NK-92 treated with Interleukin-12 subunit alpha and Interleukin-12 subunit beta, amount 100 ng/mL, for 24 hours (cell line): Measurements from ENCODE around the gene P2RX5.
A peak's percentile ranks its signal among the peaks of the same experiment; 100 is the strongest.
"Not testable (repeated sequence)": the region's sequence is repeated elsewhere in the genome, so short reads cannot be mapped to it uniquely, and the experiment has no call there.

Experiments used
- DNase-seq: peaks from one replicate; lab custom pipeline; 2025; lab: John Stamatoyannopoulos, UW

The P2RX5 gene

DNA sequence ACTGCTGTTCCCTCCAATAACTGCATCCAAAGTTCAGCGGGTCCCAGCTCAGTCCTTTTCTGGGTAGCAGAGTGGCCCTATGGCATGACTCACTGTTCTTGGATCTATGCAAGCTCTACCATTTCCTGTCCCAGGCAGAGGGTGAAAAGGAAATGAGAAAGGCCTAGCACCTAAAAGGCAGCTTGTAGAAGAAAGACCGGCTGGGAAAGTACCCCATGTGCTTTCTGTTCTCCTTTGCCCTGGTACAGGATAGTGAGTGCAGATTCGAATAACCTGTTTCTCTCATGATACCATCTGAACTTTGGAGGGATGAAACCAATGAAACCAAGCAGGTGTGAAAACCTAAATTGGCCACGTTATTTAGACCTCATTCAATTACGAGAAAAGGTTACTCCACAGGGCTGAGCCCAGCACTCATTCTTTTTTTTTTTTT, 15.0 kb upstream of the P2RX5 start:
- DNase-seq, result peak; percentile 52

DNA sequence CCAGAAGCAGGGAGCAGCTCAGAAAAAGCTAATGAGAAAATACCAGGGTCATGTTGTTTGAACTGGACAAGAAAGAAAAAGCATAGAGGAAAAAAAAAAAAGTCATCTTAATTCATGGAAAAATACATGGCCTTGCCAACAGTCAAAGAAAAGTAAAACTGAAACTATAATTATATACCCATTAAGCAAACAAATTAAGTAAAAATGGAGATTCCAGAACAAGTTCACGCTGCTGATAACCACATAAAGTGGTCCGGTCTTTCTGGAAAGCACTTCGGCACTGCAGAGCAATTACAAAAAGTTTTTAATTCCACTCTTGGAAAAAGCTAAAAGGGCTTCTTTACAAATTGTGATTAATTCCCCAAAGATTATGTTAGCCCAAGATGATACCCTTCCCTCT, 12.4 kb upstream of the P2RX5 start:
- no peak for DNase-seq

DNA sequence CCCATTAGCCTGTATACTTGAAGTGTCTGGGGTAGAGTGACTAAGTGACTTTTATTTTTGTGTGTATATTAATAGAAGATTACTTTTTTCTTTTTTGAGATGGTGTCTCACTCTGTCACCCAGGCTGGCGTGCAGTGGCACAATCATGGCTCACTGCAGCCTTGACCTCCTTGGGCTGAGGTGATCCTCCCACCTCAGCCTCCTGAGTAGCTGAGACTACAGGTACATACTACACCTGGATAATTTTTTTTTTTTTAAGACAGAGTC, 9.7 kb upstream of the P2RX5 start:
- DNase-seq, result not testable (repeated sequence)

DNA sequence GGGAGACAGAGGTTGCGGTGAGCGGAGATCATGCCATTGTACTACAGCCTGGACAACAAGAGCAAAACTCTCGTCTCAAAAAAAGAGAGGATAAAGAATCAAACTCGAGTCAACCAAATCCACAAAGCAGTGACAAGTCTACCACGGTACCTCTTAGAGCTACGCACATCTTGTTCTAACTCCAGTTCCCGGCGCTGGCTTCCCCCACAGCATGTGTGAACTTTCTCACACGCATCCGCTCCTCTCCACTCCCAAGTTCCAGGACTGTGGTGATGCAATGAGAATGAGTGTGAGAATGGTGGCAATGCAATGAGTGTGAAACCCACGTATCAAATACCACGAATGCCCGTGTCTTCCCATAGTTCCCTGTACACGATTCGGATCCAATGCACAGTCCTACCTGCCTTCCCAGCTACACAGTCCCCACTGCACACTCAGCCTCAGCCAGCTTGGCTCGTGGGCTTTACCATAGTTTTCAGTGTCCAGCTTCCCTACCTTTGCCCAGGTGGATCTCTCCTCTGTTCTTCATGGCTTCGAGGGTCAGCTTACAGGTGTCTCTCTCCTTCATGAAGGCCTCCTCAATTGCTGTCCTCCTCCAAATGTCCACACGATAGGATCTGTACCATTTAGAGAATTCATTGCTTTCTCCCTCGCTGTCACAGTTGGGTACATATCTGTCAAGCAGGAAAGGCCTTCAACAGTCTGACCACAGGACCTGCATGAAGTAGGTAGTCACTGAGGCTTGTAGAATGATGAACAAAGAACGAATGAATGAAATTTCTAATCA, 9.2 kb upstream of the P2RX5 start:
- DNase-seq, result no peak

DNA sequence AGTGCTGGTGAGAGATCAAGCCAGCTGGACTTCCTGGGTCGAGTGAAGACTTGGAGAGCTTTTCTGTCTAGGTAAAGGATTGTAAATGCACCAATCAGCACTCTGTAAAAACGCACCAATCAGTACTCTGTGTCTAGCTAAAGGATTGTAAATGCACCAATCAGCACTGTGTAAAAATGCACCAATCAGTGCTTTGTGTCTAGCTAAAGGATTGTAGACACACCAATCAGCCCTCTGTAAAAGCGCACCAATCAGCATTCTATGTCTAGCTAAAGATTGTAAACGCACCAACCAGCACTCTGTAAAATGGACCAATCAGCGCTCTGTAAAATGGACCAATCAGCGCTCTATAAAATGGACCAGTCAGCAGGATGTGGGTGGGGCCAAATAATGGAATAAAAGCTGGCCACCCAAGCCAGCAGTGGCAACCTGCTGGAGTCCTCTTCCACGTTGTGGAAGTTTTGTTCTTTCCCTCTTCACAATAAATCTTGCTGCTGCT, 6.1 kb upstream of the P2RX5 start:
- not testable (repeated sequence) for DNase-seq

DNA sequence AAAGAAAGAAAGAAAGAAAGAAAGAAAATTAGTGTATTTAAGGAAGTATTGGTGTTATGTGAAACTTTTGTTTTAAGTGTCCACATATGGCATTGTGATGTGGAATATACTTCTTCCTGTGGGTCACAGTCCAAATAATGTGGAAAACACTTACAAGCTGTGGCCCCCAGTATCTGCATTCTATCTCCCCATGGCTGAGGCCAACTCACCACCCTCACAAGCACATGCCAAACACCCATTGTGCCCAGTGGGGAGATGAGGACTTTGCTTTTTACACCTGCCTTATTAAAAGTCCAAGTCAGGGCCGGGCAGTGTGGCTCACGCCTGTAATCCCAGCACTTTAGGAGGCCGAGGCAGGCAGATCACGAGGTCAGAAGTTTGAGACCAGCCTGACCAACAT, 4.0 kb upstream of the P2RX5 start:
- DNase-seq, result no peak

DNA sequence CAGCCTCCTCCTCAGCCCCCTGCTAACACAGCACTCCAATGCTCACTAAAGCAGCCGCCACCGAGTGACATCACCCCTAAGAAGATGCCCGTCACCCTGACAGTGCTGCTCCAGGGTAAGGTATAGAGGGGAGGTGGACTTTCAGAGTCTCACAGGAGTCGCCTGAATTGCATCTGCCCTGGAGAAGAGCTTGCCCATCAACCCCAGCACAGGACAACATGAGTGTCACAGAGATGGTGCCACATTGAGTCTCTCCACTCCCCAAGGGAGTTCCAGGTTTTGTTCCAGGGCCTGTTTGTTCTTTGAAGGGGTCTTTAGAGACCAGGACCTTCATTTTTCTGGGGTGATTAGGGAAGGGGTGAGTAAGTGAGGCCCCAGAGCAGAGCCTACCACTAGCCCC, 2.2 kb upstream of the P2RX5 start:
- no peak for DNase-seq

DNA sequence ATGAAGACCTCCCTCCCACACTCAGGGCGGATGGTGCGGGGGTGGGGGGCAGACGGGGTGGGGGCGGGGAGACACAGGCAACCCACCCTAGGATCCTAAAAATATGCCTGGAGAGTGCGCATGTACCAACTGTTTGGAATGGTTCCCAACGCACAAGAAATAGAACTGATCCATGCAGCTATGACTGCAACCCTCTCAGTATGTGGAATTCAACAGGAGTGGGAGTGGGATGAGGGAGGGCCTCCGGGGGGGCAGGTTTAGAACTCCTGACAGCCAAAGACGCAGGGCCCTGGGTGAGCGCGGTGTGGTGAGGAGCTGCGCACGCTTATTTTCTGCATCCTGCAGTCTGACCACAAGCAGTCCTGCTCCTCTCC, 1.1 kb upstream of the P2RX5 start:
- no peak for DNase-seq

DNA sequence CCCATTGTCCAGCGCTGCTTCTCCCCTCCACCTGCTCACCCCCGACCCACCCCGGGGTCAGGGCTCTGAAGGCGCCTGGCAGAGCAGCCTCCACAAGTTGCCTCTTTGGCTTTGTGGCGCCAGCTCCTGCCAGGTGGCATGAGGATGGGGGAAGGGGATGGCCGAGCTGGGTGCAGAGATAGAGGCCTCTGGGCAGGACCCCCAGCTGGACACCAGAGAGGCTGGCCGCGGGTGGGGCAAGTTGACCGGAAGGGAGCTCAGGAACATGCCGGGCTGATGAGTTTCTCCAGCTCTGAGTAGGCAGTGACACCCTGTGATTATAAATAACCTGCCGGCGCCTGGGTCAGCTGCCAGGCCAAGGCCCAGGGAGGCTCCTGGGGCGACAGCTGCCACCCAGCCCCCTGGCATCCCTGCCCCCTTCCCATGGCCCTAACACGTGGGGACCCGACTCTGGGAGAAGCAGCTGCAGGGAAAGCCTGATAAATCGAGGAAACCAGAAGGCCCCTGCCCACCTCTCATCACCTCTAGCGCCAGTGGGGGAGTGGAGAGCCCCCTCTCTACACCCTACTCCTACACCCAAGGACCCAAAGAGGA, 729 bp downstream of the P2RX5 start:
- no peak for DNase-seq

DNA sequence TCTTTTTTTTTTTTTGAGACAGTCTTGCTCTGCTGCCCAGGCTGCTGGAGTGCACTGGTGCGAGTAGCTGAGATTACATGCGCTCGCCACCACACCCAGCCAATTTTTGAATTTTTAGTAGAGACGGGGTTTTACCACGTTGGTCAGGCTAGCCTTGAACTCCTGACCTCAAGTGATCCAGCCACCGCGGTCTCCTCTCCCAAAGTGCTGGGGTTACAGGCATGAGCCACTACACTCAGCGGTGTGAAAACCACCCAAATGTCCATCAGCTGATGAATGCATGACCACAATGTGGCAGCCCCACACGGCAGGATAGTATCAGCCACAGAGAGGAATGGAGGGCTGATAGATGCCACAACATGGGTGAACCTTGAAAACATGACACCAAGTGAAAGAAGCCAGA, 2.1 kb downstream of the P2RX5 start:
- peak; percentile 70 for DNase-seq

DNA sequence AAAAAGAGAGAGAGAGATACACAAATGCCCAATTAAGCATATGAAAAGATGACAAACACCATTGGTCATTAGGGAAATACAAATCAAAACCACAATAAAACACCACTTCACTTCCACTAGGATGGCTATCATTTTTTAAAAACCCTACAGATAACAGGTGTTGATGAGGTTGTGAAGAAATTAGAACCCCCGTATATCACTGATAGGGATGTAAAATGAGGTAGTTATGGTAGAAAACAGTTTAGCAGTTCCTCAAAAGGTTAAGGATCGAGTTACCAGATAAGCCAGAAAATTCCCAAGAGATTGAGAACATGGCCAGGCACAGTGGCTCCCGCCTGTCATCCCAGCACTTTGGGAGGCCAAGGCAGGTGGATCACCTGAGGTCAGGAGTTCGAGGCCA, 2.8 kb downstream of the P2RX5 start:
- DNase-seq, result no peak

DNA sequence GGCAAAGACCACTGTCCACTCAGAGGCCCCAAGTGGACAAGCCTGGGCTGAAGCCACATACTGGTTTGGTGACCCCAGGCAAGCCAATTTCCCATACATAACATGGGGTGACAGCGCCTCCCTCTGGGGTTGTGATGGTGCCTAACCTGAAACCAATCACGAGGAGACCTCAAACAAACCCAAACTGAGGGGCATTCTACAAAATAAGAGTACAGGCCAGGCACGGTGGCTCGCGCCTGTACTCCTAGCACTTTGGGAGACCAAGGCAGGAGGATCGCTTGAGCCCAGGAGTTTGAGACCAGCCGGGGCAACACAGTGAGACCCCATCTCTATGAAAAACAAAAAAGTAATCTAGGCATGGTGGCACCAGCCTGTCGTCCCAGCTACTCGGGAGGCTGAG, 3.6 kb downstream of the P2RX5 start:
- no peak for DNase-seq

DNA sequence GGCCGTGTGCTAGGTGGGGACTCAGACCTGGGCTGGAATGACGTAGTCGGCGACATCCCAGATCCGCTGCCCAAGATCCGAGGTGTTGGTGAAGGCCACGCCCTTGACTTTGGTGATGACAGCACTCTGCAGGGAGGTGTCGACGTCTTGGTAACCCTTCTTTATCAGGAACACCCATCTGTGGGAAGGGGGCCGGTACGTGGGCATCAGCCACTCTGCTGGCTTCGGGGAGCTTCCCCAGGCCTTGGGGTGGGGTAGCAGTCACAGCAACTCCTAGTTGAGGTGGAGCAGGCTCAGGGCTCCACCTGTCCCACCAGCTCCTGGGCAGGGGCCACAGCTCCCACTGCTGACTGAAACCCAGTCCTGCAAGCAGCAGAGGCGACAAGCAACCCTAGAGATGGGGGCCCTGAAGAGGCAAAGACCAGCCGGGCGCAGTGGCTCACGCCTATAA, 4.3 kb downstream of the P2RX5 start:
- no peak for DNase-seq

DNA sequence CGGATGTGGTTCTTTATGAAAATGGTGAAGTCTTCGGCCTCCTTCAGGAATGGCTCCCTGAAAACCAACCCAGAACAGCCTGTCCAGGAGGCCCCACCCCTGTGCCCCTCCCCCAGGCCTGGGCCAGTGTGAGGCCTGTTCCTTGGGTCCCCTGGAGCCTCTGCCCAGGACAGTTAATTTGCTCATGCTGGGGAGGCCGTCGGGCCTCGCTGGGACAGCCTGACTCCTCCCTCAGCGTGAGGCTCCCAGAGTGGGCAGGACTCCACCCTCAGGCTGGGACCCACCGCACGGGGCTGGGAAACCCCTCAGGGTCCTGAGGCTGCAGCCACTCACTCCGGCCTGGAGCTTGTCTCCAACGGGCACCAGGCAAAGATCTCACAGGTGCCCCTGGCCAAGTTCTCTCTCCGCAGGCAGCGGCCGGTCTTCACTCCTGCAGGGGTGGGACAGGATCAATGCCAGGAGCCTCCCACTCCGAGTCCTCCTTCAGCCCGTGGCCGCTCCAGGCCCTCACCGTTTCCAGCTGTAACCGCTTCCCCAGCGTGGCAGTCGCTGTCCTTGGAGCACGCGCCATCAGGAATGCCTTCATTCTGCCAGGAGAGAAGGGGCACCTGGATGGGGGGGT, 5.8 kb downstream of the P2RX5 start:
- DNase-seq, result no peak

DNA sequence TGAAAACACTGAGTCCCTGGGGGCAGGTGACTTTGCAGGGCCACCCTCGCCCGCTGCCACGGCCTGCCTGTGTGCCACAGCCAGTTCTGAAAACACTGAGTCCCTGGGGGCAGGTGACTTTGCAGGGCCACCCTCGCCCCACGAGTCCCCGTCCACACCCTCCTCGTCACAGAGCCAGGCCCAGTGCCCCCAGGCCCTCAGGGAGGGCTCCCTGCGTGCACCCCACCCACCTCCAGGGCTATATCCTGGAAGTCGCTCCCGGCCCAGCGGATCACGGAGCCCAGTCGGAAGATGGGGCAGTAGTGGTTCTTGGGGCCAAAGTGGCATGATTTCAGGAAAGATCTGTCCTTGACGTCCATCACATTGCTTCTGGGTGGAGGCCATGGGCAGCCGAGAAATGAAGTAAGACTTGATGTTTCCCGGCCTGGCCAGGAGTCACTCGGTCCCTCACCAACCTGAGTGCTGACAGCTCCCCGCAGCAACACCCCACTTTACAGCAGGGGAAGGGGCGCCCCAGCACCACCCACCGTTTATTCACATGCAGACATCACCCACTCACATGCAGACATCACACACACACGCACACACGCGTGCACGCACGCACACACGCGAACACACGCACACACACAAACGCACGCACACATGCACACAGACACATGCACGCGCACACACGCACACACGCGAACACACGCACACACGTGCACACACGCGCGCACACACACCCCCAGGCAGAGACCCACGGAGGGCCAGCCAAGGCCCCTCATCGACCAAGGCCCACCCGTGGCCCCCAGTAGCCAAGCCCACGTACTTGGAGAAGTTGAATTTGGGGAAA, 6.5 kb downstream of the P2RX5 start:
- no peak for DNase-seq

DNA sequence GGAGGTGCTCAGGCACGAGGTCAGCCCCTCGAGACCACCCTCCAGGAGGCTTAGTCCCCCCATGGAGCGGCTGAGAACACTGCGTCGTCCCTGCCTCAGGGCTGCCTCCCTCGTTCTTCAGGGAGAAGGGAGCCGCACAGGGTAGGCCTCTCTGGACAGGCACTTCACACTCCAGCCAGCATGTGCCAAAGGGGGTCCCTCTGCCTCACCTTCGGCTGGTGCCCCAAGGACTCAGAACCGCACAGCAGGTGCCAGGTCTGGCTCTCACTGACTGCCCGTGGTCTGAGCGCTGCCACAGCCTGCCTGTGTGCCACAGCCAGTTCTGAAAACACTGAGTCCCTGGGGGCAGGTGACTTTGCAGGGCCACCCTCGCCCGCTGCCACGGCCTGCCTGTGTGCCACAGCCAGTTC, 7.1 kb downstream of the P2RX5 start:
- no peak for DNase-seq

DNA sequence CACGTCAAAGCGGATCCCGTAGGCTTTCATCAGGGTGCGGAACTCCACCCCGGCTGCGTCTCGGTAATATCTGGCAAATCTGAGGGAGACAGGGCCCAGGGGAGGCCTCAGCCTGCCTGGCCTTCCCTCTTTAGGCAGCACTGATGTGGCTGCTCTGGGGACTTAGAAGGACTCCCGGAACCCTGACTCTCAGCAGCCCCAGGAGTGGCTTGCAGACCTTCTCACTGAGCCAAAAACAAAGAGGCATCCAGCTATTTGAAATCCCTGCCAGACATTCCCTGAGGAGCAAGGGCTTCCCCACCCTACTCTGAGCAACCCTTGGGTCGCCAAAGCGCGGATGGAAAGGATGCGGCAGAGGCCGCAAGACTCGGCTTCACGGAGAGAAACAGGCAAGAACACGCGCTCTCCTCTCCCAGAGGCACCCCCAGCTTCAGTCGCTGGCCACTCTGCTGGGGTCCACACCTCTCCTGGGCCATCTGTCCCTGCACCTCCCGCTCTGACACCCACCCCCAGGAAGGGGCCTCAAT, 7.9 kb downstream of the P2RX5 start:
- DNase-seq, result no peak

DNA sequence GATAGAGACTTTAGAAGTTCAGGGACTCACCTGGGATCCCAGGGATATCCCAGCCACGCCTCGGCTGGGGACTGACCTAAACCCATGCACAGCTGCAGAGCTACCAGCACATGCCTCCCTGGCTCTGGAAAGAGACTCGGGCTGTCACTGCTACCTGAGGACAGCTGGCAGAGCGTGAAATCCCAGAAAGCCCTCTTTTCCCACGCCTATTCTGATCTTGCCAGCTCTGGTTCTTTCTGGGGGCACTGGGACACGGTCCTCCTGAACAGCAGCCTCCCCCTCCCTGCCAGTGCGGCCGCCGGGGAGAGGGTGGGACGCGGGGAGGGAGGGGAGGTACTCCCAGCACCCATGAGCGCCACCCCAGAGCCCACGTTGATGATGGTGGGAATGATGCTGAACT, 10.8 kb downstream of the P2RX5 start:
- no peak for DNase-seq

DNA sequence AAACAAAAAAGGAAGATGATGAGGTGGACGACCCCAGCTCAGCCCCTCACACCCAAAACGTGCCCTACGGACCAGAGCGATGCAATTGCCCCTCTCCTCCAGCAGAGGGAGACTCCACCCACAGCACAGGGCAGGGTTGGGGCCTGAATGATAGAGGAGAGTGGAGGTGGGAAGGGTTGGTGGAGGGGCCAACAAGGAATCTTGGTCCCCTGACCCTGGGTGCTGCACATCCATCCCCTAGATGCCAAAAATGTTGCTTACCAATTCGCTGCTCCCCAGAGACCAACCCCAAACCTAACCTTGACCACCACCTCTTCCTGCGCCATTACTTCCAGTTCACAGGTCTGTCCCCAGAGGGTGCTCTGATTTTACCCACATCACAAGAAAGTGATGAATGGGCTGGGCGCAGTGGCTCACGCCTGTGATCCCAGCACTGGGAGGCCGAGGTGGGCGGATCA, 12.9 kb downstream of the P2RX5 start:
- DNase-seq, result no peak

DNA sequence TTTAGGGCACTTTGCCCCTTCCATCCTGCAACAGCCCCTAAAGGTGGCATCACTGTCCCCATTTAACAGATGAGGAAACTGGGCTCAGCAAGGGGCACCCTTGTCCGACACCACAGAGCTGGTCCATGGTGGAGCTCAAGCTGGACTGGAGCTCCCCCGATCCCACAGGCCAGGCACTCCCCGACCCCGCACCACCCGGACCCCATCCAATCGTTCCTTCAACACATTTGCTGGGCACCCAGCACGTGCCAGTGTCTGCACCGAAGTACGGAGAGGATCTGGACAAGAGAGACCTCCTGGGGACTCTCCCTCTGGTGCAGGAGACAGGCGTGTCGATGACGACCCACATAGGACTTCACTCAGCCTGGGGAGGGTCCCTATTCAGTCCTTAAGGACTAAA, 13.9 kb downstream of the P2RX5 start:
- DNase-seq, result no peak

DNA sequence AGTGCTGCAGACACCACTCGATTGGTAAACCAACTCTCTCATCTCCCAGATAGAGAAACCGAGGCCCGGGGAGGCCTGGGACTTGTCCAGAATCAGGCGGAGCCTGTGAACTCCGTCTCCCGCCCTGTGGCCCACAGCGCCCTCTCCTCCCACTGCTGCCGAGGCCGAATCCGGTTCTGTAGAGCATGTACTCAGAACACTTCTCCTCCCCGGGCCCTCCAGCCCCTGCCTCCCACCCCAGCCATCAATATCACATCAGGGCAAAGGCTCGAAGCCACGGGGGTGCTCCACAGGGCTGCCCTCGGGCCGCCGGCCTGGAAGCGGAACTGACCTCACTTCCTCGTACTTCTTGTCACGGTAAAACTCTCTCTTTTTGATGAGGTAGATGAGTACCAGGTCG, 14.4 kb downstream of the P2RX5 start:
- DNase-seq, result no peak

DNA sequence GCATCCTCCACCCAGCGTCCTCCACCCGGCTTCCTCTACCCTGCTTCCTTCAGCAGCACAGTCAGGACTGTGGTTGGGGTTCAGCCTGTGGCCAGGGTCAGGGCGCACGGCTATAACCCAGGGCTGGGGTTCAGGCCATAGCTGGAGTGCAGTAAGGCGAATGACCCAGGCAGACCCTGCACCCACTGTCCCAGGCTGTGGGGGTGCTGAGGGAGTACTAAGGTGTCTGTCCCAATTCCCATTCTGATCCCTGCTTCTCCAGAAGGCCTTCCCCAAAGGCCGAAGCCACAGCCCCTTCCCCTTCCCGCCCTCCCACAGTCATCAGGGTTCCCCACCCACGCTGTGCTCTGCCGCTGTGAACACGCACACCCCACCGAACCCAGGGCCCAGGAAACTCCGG, 14.9 kb downstream of the P2RX5 start:
- DNase-seq, result no peak
